ENCODE data around the gene SH3TC1.

The SH3TC1 gene

GRCh38 chr4:8268901-8269534 is 69.9 kb downstream of the SH3TC1 start:
- DNase-seq (ENCODE audit: low read depth, low spot score): no peak
- in situ Hi-C loops (cut with HindIII; ENCODE audit: low sequenced_read_pairs): no loop called here
- no peak overlapping the region for H3K4me3 ChIP-seq (ENCODE audit: low read depth, low read length)
- no peak for TF ChIP-seq CTCF (IDR thresholded peaks at IDR 0.05; ENCODE audit: low read depth, low read length)

DNA sequence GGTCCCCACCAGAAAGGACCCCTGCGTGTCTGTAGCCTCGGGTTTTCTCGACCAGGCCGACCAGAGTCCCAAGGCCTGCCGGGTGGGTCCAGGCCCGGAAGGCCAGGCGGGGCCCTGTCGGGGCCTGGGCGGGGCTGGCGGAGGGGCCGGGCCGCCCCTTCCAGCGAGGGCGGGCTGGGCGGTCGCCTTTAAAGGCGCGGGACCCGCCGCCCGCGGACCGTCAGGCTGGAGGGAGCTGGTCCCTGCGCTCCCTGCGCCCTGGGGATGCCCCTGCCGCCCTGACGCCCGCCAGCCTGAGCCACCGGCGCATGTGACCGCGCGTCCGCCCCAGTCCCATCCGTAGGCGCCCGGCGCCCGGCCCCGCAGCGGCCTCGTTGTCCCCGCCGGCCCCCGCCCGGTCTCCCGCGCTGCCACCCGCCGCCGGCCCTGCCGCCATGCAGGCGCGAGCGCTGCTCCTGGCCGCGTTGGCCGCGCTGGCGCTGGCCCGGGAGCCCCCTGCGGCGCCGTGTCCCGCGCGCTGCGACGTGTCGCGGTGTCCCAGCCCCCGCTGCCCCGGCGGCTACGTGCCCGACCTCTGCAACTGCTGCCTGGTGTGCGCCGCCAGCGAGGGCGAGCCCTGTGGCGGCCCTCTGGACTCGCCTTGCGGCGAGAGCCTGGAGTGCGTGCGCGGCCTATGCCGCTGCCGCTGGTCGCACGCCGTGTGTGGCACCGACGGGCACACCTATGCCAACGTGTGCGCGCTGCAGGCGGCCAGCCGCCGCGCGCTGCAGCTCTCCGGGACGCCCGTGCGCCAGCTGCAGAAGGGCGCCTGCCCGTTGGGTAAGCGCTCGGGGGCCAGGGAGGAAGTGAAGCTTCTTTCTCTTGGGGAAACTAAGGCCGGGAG is 70.7 kb downstream of the SH3TC1 start, which contains the start of gene HTRA3:
Gene HTRA3 (plus strand): TSS at position 220 of the 883 bp plus-strand sequence. CDS start 215 bp downstream, at position 435.
- no peak within 1 kb of the TSS for H3K4me3 ChIP-seq (ENCODE audit: low read depth, low read length)
- no peak for DNase-seq (ENCODE audit: low read depth, low spot score)
- no peak for TF ChIP-seq CTCF (IDR thresholded peaks at IDR 0.05; ENCODE audit: low read depth, low read length)
- in situ Hi-C loops (cut with HindIII; ENCODE audit: low sequenced_read_pairs): no loop called here

- in situ Hi-C loops (cut with HindIII; ENCODE audit: low sequenced_read_pairs): no loop called here
- no peak for TF ChIP-seq CTCF (IDR thresholded peaks at IDR 0.05; ENCODE audit: low read depth, low read length)
- no peak for DNase-seq (ENCODE audit: low read depth, low spot score)
- H3K4me3 ChIP-seq (ENCODE audit: low read depth, low read length): no peak overlapping the region
Observed at GRCh38 chr4:8270418-8270771, 71.3 kb downstream of the SH3TC1 start.

GRCh38 chr4:8270912-8271815 is 72.1 kb downstream of the SH3TC1 start:
- DNase-seq (ENCODE audit: low read depth, low spot score): no peak
- in situ Hi-C loops (cut with HindIII; ENCODE audit: low sequenced_read_pairs): no loop called here
- no peak overlapping the region for H3K4me3 ChIP-seq (ENCODE audit: low read depth, low read length)
- TF ChIP-seq CTCF (IDR thresholded peaks at IDR 0.05; ENCODE audit: low read depth, low read length): no peak

DNA sequence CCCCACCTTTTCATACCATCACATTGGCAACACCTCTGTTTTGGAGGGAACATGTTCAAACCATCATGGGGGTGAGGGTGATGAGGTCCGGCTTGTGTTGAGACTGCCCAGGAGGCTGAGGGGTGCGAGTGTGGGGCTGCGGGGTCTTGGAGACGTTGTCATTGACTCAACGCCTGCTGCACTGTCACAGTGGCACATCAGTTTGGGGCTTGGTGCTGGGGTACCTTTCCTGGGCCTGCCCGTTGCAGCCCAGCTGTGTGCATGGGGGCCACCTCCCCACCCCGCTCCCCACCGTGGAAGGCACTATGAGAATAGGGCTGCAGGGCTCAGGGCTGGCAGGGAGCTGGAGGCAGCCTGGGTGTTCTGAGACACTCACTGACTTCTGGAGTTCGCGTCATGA is 72.7 kb downstream of the SH3TC1 start:
- in situ Hi-C loops (cut with HindIII; ENCODE audit: low sequenced_read_pairs): no loop called here
- no peak overlapping the region for H3K4me3 ChIP-seq (ENCODE audit: low read depth, low read length)
- no peak for DNase-seq (ENCODE audit: low read depth, low spot score)
- TF ChIP-seq CTCF (IDR thresholded peaks at IDR 0.05; ENCODE audit: low read depth, low read length): no peak
